RWPE1 (cell line): ENCODE results near the gene PRKCSH.

ENCODE experiments used
- CTCF ChIA-PET: fragments of 350-600 bp; sonication (Branson Sonifier 250); formaldehyde crosslinking; extraction: SDS; loops from one replicate; lab custom pipeline; 2021; lab: Yijun Ruan, JAX
- POLR2A ChIA-PET: fragments of 400-600 bp; formaldehyde crosslinking; extraction: SDS; loops from one replicate; lab custom pipeline; 2020; ENCODE audit warnings: antibody characterized with exemption; ENCODE audit not compliant: low non-redundant PET; lab: Yijun Ruan, JAX
- DNase-seq: peaks from one replicate; pipeline ENCODE4 v3.0.0; 2012; ENCODE audit warnings: low spot score
- H3K27ac ChIP-seq: fragments of 450-650 bp; 2 replicates; pipeline ENCODE4 v1.5.1; 2017
- CTCF ChIP-seq: fragments of 450-650 bp; conservative IDR thresholded peaks from 2 replicates; pipeline ENCODE4 v1.5.1; 2017; ENCODE audit warnings: low read depth, mild to moderate bottlenecking

Gene PRKCSH

GRCh38 chr19:11494634-11495285 lies 59.3 kb downstream of the PRKCSH start:
- no peak for TF ChIP-seq CTCF
- H3K27ac ChIP-seq: no peak overlapping the region
- DNase-seq: no peak
- ChIA-PET CTCF (no interaction called here), POLR2A (no interaction called here)

- DNase-seq: no peak
- no peak for TF ChIP-seq CTCF
- CTCF ChIA-PET: interaction anchor here (1.0 kb wide), 1 partner anchor 12 kb away, joined by 4 read pairs; no protein-coding TSS in a partner anchor
- POLR2A ChIA-PET: no interaction called here
- H3K27ac ChIP-seq: peak overlapping the region; percentile 23
Measured at GRCh38 chr19:11495481-11495880, 60.0 kb downstream of the PRKCSH start.

- CTCF ChIA-PET: interaction anchor here (1.0 kb wide), 1 partner anchor 13 kb away, joined by 4 read pairs; no protein-coding TSS in a partner anchor
- POLR2A ChIA-PET: no interaction called here
- no peak for DNase-seq
- H3K27ac ChIP-seq: peak overlapping the region; percentile 23
- no peak for TF ChIP-seq CTCF
Measured at GRCh38 chr19:11495885-11496284, 60.5 kb downstream of the PRKCSH start.

- ChIA-PET POLR2A (no interaction called here), CTCF (interaction anchor here (1.0 kb wide), 1 partner anchor 14 kb away, joined by 4 read pairs; no protein-coding TSS in a partner anchor)
- DNase-seq: peak; percentile 65
- TF ChIP-seq CTCF: peak; percentile 68
- peak overlapping the region; percentile 30 for H3K27ac ChIP-seq
Measured at GRCh38 chr19:11496391-11497163, 61.1 kb downstream of the PRKCSH start.

GRCh38 chr19:11499220-11499726 lies 63.8 kb downstream of the PRKCSH start:
- CTCF ChIA-PET: interaction anchor here (0.6 kb wide), 1 partner anchor 403 kb away, joined by 4 read pairs; no protein-coding TSS in a partner anchor
- no peak for DNase-seq
- POLR2A ChIA-PET: no interaction called here
- 0 out of 2 replicates have a peak overlapping the region, but pooled peaks have one; percentile 4 for H3K27ac ChIP-seq
- TF ChIP-seq CTCF: no peak

- H3K27ac ChIP-seq: peak overlapping the region; percentile 25
- no peak for TF ChIP-seq CTCF
- ChIA-PET POLR2A (no interaction called here), CTCF (no interaction called here)
- no peak for DNase-seq
Measured at GRCh38 chr19:11499890-11500420, 64.5 kb downstream of the PRKCSH start.
